GM21528 (cell line): Measurements from ENCODE around the gene HHIPL1.

ENCODE experiments used
- ATAC-seq: cut with Tn5 transposase; IDR thresholded peaks from one replicate; pipeline ENCODE4 v1.9.1; 2021; ENCODE audit warnings: mild to moderate bottlenecking, moderate library complexity; ENCODE audit not compliant: unreplicated experiment, low FRiP score

Gene HHIPL1

GRCh38 chr14:99704037-99704436 lies 59.1 kb downstream of the HHIPL1 start:
- ATAC-seq = no peak

GRCh38 chr14:99706107-99706900 lies 61.4 kb downstream of the HHIPL1 start:
- no peak for ATAC-seq

- no peak for ATAC-seq
These were observed 62.5 kb downstream of the HHIPL1 start for GRCh38 chr14:99707420-99707819.

GRCh38 chr14:99707921-99708320 lies 63.0 kb downstream of the HHIPL1 start:
- no peak for ATAC-seq

- no peak for ATAC-seq
These were observed 63.5 kb downstream of the HHIPL1 start for GRCh38 chr14:99708449-99708848.

GRCh38 chr14:99713972-99714371 lies 69.0 kb downstream of the HHIPL1 start:
- no peak for ATAC-seq

- no peak for ATAC-seq
These were observed 70.5 kb downstream of the HHIPL1 start for GRCh38 chr14:99715266-99716000.

GRCh38 chr14:99716091-99716849 lies 71.3 kb downstream of the HHIPL1 start:
- no peak for ATAC-seq

GRCh38 chr14:99716850-99717681 lies 72.1 kb downstream of the HHIPL1 start:
- no peak for ATAC-seq

- ATAC-seq = no peak
These were observed 72.7 kb downstream of the HHIPL1 start for GRCh38 chr14:99717682-99718013.

- peak; percentile 92 for ATAC-seq
These were observed 73.3 kb downstream of the HHIPL1 start for GRCh38 chr14:99718031-99718810.

GRCh38 chr14:99718811-99719192 lies 73.9 kb downstream of the HHIPL1 start:
- ATAC-seq = peak; percentile 60

- no peak for ATAC-seq
These were observed 76.2 kb downstream of the HHIPL1 start for GRCh38 chr14:99720941-99721791.

- no peak for ATAC-seq
These were observed 77.0 kb downstream of the HHIPL1 start for GRCh38 chr14:99721792-99722516.

- ATAC-seq = no peak
These were observed 77.8 kb downstream of the HHIPL1 start for GRCh38 chr14:99722741-99723140.

- ATAC-seq = no peak
These were observed 79.4 kb downstream of the HHIPL1 start for GRCh38 chr14:99724196-99724891.

- no peak for ATAC-seq
These were observed 80.2 kb downstream of the HHIPL1 start for GRCh38 chr14:99724939-99725773.
